Right cardiac atrium (tissue), 5 donors: Measurements from ENCODE around the gene IGFL4. TPM values are rescaled to one million over a fixed set of nuclear protein-coding genes. Genes with fewer than 3 reads are reported as not detected.

Experiments
- ATAC-seq, 2 donors: fragments of 200-7000 bp; cut with Tn5 transposase; one replicate each; pipeline versions ENCODE4 v1.8.0 to v1.9.1; 2020; ENCODE audit warnings: moderate library complexity in 2 of 2, mild to moderate bottlenecking in 1 of 2
- DNase-seq, 3 donors: peaks; one replicate each; pipeline ENCODE4 v3.0.0-alpha.2; 2020
- H3K27ac ChIP-seq: one replicate; pipeline ENCODE4 v1.5.1; 2013; ENCODE audit warnings: mild to moderate bottlenecking, low read length, control low read depth, moderate library complexity
- H3K27me3 ChIP-seq: one replicate; pipeline ENCODE4 v1.6.1; 2013; ENCODE audit not compliant: control insufficient read depth, insufficient read depth
- H3K4me1 ChIP-seq: one replicate; pipeline ENCODE4 v1.6.1; 2013; ENCODE audit warnings: low read length; ENCODE audit not compliant: control insufficient read depth, insufficient read depth
- H3K4me3 ChIP-seq: one replicate; pipeline ENCODE4 v1.5.1; 2013; ENCODE audit warnings: low read length, control low read depth
- H3K9me3 ChIP-seq: one replicate; pipeline ENCODE4 v1.6.1; 2013; ENCODE audit warnings: low read length; ENCODE audit not compliant: control insufficient read depth
- WGBS: extraction: QIAGEN DNeasy Blood & Tissue Kit; methylation state at CpG from one replicate; pipeline ENCODE4 v1.1.7; 2013; 5-methylcytosine and 5-hydroxymethylcytosine counted together
- intact Hi-C, 4 donors: fragments of 100-400 bp; cut with DNase I; formaldehyde crosslinking; loops; one replicate each; pipeline versions ENCODE4 v1.11.0 to v1.14.0; 2022 to 2023
- polyA plus RNA-seq: library from polyadenylated mRNA; stranded (reverse); fragments of 200-250 nt; gene quantifications from one replicate; pipeline ENCODE4 v1.2.3, GENCODE V29; 2013
- total RNA-seq, 4 donors: library from RNA; stranded (reverse); fragmentation: NEBNext Ultra II Directional; extraction: Animal tissue kit (Norgen Biotek cat#: 25700); gene quantifications; one replicate each; pipeline ENCODE4 v1.2.1, GENCODE V29; 2021
- donor health status: healthy with polysubstance abuse.
- donor health status: DM: no; HTN: yes; CAD: no.
- donor health status: DM: no; HTN: no; CAD: no.
- donor health status: DM: no; HTN: yes; CAD: no; lungs with severe emphysema.
- donor health status: DM: yes; HTN: yes; CAD: no.

Gene IGFL4
- total and polyA plus RNA-seq, 5 donors: not detected

DNA sequence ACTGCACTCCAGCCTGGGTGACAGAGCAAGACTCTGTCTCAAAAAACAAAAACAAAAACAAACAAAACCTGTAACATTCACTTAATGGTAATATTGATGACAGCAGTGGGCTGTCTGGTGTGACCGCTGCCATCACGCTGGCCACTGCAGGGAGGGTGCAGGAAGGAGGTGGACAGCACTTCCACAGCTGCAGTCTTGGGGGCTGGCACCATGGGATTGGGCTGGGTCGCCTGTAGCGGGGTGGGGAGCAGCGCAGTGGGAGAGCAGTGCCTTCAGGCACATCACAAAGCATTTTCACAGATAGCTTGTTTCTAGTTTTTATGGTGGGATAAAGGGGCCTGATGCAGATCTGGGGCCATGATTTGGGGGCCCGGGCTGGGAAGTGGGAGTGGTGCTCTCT is 5.3 kb downstream of the IGFL4 start:
- Histone ChIP-seq H3K4me3 (no peak overlapping the region), H3K27ac (no peak overlapping the region), H3K27me3 (no peaks in the 10 kb centered on the region), H3K4me1 (no peaks in the 10 kb centered on the region), H3K9me3 (no peaks in the 10 kb centered on the region)
- intact Hi-C loops: no loop called here
- ATAC-seq (no peak), DNase-seq (no peak)
- 84% methylated on average over 6 of the region's 6 CpGs for WGBS

DNA sequence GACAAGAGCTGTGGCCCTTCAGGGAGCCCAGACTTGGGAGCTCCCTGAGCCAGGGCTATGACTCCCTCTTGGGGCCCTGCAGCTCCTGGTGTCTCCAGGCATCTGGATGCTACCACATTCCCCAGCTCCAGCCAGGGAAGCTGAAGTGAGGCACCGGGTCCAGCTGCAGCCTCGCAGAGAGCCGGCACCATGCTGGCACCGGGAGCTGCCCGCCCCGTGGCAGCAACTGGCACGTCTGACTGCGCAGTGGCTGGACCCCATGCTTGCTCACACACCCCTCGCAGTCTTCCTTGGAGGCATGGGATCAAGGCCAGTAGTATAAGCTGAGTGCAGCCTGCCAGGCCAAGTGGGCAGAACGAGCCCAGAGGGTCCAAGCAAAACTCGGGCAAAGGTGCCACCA is 7.4 kb downstream of the IGFL4 start:
- DNase-seq (no peak), ATAC-seq (no peak)
- WGBS: 81% methylated on average over 11 of the region's 11 CpGs
- H3K4me1 ChIP-seq: no peaks in the 10 kb centered on the region
- H3K9me3 ChIP-seq: no peaks in the 10 kb centered on the region
- no peak overlapping the region for H3K27ac ChIP-seq
- no peaks in the 10 kb centered on the region for H3K27me3 ChIP-seq
- H3K4me3 ChIP-seq: no peak overlapping the region
- intact Hi-C loops: loop anchor here in 1 of 4 donors (5.0 kb wide), 1 partner anchor 229 kb away; no protein-coding TSS in a partner anchor

DNA sequence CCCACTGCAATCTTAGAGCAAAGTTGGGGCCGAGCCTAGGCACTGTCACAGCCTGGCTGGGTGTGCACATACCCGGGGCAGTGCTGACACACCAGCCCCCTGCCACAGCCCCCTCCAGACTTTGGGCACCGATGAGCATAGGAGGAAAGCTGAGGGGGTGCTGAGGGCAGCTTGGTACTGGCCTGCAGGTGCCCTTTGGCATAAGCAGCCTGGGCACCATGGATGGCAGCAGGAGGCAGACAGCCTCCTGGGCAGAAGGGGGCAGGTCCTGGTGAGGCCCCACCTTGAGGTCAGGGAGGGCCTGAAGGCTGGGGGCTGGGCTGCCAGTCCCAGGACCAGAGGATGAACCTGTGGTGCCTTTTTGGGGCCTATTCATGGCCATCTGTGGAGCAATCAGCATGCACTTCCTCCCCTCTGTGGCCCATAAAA is 8.2 kb downstream of the IGFL4 start:
- no peak overlapping the region for H3K4me3 ChIP-seq
- no peaks in the 10 kb centered on the region for H3K4me1 ChIP-seq
- ATAC-seq: no peak
- no peak for DNase-seq
- no peaks in the 10 kb centered on the region for H3K9me3 ChIP-seq
- intact Hi-C loops: loop anchor here in 1 of 4 donors (5.0 kb wide), 1 partner anchor 230 kb away; no protein-coding TSS in a partner anchor
- no peaks in the 10 kb centered on the region for H3K27me3 ChIP-seq
- no peak overlapping the region for H3K27ac ChIP-seq
- 80% methylated on average over 3 of the region's 3 CpGs for WGBS

DNA sequence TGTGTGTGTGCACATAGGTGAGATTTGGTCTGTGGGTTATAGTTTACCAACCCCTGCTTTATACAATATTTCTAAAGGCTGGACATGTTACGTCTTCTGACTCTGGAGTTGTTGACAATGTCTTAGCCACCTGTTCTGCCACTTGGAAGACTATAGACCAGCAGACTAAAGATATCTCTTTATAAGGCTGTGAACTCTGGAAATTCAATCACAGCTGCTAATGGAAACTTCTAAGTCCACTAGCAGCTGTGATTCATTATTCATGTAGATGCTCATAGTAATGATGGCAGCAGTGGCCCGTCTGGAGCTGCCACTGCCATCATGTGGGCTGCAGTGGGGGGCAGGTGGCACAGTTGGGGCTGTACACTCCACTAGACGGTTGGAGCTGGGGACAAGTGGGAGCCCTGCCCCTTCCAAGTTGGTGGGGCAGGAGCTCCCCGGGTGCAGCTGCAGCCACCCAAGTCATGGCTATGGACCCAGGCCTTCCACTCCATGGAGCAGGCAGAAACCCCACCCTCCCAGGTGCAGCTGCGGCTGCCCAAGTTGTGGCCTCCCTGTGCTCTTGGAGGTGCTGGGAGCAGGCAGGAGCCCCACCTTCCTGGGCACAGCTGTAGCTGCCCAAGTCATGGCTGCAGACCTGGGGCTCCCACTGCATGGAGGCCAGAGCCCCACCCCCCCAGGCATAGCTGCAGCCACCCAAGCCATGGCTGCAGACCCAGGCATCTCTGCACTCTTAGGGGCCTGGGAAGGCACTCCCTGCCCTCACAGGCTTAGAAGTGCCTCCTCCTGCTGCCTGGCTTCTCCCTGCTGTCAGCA is 8.8 kb downstream of the IGFL4 start:
- WGBS: 75% methylated on average over 5 of the region's 5 CpGs

DNA sequence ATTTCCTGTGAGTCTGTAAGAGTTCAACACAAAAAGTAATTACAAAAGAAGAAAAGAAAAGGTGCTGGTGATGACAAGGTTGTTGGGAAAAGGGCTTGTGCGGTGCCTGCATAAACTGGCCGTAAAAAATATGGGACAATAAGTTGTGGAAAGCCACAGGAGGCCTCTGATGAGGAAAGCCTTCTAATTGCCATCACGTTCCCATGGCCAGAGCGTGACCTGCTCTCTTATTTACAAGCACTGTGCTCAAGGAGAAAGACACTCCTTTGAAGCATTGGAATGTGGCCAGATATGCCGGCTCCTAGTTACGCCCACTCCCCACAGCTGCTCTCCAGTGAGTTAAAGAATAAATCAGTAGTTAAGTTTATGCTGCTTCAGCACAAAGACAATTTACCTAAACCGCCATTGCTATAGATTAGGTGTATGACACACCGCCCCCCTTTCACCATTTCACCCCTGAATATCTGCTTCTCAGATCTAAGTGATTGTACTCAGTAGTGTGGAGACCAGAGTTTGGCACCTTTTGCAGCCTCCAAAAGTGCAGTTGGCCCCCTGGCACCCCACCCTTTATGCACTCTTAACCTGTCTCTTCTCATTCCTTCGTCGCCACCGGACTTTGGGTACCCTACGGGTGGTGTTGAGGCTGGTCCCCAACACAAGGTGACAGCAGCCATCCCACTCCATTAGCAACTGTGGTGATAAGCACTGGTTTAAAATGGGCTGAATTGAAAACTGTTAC is 9.8 kb downstream of the IGFL4 start:
- ATAC-seq (no peak), DNase-seq (no peak)
- Histone ChIP-seq H3K9me3 (no peaks in the 10 kb centered on the region), H3K4me3 (no peak overlapping the region), H3K27ac (no peak overlapping the region), H3K27me3 (no peaks in the 10 kb centered on the region), H3K4me1 (no peaks in the 10 kb centered on the region)
- 54% methylated on average over 12 of the region's 12 CpGs for WGBS
- intact Hi-C loops: loop anchor here in 1 of 4 donors (5.0 kb wide), 1 partner anchor 231 kb away; no protein-coding TSS in a partner anchor

More for the DNA sequence above, 8.8 kb downstream of the IGFL4 start:
- Histone ChIP-seq H3K4me1 (no peaks in the 10 kb centered on the region), H3K27me3 (no peaks in the 10 kb centered on the region), H3K27ac (no peak overlapping the region), H3K4me3 (no peak overlapping the region), H3K9me3 (no peaks in the 10 kb centered on the region)
- intact Hi-C loops: loop anchor here in 1 of 4 donors (5.0 kb wide), 1 partner anchor 230 kb away; no protein-coding TSS in a partner anchor
- DNase-seq: no peak
- no peak for ATAC-seq

DNA sequence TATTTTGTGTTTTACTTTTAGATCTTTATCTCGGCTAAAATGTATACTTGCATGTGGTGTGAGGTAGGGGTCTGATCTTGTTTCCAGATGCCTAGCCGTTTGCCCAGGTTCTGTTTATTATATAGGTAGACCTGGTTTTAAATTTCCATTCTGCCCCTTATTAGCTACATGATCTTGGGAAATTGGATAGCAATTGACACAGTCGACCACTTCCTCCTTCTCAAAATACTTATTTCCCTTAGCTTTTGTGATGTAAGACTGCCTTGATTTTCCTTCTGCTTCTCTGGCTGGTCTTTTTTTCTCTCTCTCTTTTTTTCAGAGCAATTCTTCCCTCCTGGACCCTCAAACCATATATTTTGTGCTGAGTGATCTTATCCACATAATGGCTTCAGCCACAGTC is 15.0 kb downstream of the IGFL4 start:
- 72% methylated on average over 3 of the region's 3 CpGs for WGBS
- ATAC-seq: no peak
- DNase-seq: no peak
- Histone ChIP-seq H3K9me3 (no peaks in the 10 kb centered on the region), H3K4me1 (no peaks in the 10 kb centered on the region), H3K27ac (no peak overlapping the region), H3K4me3 (no peak overlapping the region), H3K27me3 (peaks cover 2% of the 10 kb centered on the region)
- intact Hi-C loops: loop anchor here (2.0 to 5.0 kb wide), 5 partner anchors 51 to 245 kb away; no protein-coding TSS in a partner anchor

DNA sequence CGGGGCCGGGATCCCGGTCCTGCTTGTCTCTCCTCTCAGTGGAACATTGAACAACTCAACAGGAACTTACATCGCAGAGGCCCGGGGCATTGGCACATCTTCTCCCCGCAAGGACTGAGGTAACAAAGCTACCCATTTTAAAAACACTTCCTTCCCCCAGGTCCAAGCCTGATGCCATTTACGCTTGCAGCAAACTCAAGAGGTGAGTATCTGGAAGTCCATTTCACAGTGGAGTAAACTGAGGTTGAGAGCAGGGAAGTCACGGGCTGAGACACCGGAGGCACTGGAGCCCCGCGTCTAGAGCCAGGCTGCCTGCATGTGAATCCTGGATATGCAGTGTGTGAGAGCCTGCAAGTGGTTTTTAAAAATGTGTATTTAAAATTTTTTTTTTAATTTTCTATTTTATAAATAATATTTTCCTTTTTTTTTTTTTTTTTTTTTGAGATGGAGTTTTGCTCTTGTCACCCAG is 17.5 kb downstream of the IGFL4 start:
- no peak overlapping the region for H3K27ac ChIP-seq
- peaks cover 2% of the 10 kb centered on the region for H3K27me3 ChIP-seq
- ATAC-seq (no peak), DNase-seq (no peak)
- intact Hi-C loops: no loop called here
- H3K4me1 ChIP-seq: no peaks in the 10 kb centered on the region
- H3K4me3 ChIP-seq: no peak overlapping the region
- H3K9me3 ChIP-seq: no peaks in the 10 kb centered on the region
- 52% methylated on average over 11 of the region's 11 CpGs for WGBS

DNA sequence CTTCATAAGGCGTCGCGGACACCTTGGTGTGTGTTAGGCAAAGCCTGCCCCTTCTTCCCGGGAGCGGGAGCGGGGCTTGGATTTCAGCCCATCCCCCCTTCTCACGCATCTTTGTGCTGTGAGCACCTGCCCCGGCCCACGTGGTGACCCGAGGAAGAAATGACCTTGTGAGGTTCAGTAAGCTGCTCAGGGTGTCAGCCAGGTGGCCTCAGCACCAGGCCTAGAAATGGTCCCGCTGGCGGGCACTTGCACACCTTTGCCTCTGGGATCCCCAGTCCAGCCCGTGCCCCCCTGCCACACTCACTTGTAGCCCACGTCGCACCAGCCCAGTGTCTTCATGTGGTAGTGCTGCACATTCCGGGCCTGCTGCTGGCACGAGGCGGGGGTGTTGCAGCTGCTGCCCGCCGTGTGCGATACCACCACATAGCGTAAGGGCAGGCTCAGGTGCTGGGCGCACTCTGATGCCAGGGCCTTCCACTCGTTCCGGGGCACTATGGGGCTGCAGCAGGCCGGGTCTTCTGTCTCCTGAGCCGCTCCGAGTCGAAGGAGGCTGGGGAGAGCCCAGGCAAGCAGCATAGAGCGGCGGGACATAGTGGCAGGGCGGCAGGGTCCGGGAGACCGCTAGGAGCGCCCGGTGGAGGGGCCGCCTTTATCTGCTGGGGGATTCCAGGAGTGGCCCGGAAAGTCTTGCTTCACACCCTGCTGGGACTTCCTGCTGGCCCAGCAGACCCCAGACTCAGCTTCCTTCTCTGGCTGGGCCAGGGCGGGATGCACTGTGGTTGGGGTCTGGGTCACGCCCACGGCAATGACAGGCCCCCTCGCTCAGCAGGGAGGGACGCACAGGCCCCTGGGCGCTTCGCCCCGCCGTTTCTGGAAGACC is 18.1 kb downstream of the IGFL4 start, which contains the start of gene PGLYRP1:
TSS of gene PGLYRP1 (minus strand) at position 623 of the 880 bp plus-strand sequence. CDS start at position 591, 32 bp downstream.
- Histone ChIP-seq H3K9me3 (no peaks in the 10 kb centered on the region), H3K27ac (no peak within 1 kb of the TSS), H3K4me3 (no peak within 1 kb of the TSS), H3K27me3 (peaks cover 2% of the 10 kb centered on the region), H3K4me1 (no peaks in the 10 kb centered on the region)
- peak; percentile 12 to 20 for ATAC-seq
- DNase-seq: peak in 1 of 3 donors; percentile 46
- intact Hi-C loops: no loop called here
- WGBS: 22% methylated on average over 47 of the region's 47 CpGs

DNA sequence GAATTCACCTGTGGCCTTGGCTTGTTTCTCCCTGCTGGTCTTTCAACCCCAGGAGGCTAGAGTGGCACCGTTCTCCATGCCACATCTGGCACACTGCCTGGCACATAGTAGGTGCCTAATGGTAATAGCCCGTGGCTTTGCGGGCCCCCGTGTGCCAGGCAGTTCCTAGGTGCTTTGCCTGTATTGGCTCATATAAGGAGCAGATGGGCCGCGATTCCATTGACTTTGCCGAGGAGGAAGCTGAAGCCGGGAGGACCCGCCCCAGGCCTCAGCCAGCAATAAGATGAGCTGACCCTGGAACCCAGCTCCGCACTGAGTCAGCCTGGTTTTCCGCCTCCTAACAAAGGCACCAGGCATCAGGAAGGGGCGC is 18.8 kb downstream of the IGFL4 start:
- H3K27me3 ChIP-seq: peaks cover 2% of the 10 kb centered on the region

DNA sequence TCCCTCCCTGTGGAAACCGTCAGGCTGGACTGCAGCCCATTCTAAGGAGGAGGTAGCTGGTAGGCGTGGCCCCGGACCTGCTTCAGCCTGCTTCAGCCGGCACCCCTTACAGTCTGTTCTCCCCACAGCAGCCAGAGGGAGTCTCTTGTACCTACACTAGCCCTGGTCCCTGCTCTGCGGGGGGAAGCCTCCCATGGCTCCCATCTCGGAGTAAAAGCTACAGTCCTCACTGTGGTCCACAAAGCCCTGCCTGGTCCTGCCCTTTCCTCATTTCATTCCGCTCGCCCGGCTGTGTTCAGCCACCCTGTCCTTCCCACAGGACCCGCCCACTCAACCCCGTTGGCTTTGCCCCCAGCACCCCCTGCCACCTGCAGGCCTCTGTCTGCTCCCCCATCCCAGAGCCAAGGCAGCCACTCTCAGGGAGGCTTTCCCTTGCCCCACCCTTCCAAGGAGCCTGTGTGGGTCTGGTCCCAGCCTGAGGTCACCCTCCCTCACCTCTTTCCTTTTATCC is 19.2 kb downstream of the IGFL4 start:
- ATAC-seq (no peak), DNase-seq (no peak)
- intact Hi-C loops: no loop called here
- Histone ChIP-seq H3K4me3 (no peak overlapping the region), H3K9me3 (no peaks in the 10 kb centered on the region), H3K27me3 (peaks cover 2% of the 10 kb centered on the region), H3K4me1 (no peaks in the 10 kb centered on the region), H3K27ac (no peak overlapping the region)
- 56% methylated on average over 11 of the region's 11 CpGs for WGBS

More for the DNA sequence above, 18.8 kb downstream of the IGFL4 start:
- H3K27ac ChIP-seq: no peak overlapping the region
- no peaks in the 10 kb centered on the region for H3K4me1 ChIP-seq
- WGBS: 50% methylated on average over 12 of the region's 12 CpGs
- no peak for ATAC-seq
- H3K9me3 ChIP-seq: no peaks in the 10 kb centered on the region
- intact Hi-C loops: no loop called here
- no peak for DNase-seq
- no peak overlapping the region for H3K4me3 ChIP-seq
